Duodenal mucosa (tissue), 2 donors: ENCODE data around the gene PPIH.
"Not testable (repeated sequence)": the region's sequence is repeated elsewhere in the genome, so short reads cannot be mapped to it uniquely, and the experiment has no call there.

Experiments used
- H3K27ac ChIP-seq: one replicate; pipeline ENCODE4 v1.7.0; 2013; ENCODE audit warnings: low read depth, low read length
- H3K27me3 ChIP-seq, 2 donors: one replicate each; pipeline ENCODE4 v1.7.0; 2013; ENCODE audit warnings: low read length in 2 of 2, control low read depth in 1 of 2; ENCODE audit not compliant: insufficient read depth in 2 of 2, control insufficient read depth in 1 of 2
- H3K36me3 ChIP-seq, 2 donors: one replicate each; pipeline ENCODE4 v1.7.0; 2013; ENCODE audit warnings: low read length in 2 of 2, control low read depth in 1 of 2; ENCODE audit not compliant: insufficient read depth in 2 of 2, control insufficient read depth in 1 of 2
- H3K4me1 ChIP-seq, 2 donors: one replicate each; pipeline ENCODE4 v1.7.0; 2013; ENCODE audit warnings: low read length in 2 of 2, control low read depth in 1 of 2; ENCODE audit not compliant: insufficient read depth in 2 of 2, control insufficient read depth in 1 of 2
- H3K4me3 ChIP-seq, 2 donors: one replicate each; pipeline ENCODE4 v1.7.0; 2013; ENCODE audit warnings: low read length in 2 of 2, low read depth in 1 of 2
- H3K9ac ChIP-seq, 2 donors: one replicate each; pipeline ENCODE4 v1.7.0; 2013; ENCODE audit warnings: low read length in 2 of 2, low read depth in 1 of 2
- H3K9me3 ChIP-seq, 2 donors: one replicate each; pipeline ENCODE4 v1.7.0; 2013; ENCODE audit warnings: low read length in 2 of 2, control low read depth in 1 of 2; ENCODE audit not compliant: control insufficient read depth in 1 of 2

PPIH gene

DNA sequence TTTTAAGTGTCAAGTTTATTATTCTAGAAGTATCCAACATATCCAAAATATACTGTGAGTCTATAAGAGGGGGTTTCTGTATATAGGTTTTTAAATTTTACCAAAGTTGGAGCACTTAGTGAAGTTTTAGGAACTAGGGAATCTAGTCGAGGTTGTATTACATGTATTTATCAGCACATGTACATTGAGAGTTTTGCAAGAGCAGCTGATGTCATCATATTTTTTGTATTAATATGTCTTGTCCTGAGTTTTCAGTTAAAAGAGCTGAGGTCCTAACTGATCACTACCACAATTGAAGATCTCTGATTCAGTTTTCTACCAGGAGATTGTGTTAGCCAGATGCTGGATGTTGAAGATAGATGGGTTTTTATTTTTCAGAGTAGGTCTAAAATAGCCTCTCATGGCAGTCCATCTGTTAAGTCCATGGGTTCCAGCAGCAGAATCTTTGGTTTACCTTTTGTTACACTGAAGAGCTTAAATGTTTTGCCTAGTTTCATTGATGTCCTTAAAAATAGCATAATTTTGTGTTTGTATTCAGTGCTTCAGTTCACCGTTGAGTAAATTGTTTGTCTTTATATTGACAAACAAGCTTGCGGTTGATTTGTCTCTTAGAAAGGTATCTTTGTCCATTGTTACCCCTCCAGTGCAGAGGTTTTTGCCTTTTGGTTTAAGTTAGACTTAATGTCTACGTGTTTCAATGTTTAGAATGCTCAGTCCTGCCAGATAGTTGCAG is 40.0 kb downstream of the PPIH start:
- no peak overlapping the region for H3K4me3 ChIP-seq
- no peaks in the 10 kb centered on the region for H3K9me3 ChIP-seq
- H3K27ac ChIP-seq = no peak overlapping the region
- H3K4me1 ChIP-seq = peaks cover 13 to 18% of the 10 kb centered on the region in 2 donors
- no peaks in the 10 kb centered on the region for H3K27me3 ChIP-seq
- H3K36me3 ChIP-seq = peaks cover 43 to 81% of the 10 kb centered on the region in 2 donors
- H3K9ac ChIP-seq = no peak overlapping the region

DNA sequence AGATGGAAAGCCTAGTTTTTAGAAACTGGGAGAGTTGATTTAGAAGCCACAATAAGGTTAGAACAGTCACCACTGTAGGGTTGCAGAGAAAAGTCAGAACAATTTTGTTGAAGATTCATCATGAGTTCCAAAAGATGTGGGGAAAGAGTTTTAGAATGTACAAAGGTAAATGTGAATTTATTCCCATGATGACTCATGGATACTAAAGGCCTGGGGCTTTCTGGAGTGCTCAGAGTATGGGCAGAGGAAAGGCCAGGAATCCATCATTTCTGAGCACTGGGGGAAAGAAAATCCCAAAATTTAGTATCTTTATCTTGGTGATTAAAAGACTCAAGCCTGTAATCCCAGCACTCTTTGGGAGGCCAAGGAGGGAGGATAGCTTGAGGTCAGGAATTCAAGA is 41.8 kb downstream of the PPIH start:
- H3K9me3 ChIP-seq = no peaks in the 10 kb centered on the region
- no peak overlapping the region for H3K9ac ChIP-seq
- peaks cover 0 to under 1% of the 10 kb centered on the region in 2 donors for H3K4me1 ChIP-seq
- no peak overlapping the region for H3K27ac ChIP-seq
- H3K27me3 ChIP-seq = no peaks in the 10 kb centered on the region
- peaks cover 55 to 97% of the 10 kb centered on the region in 2 donors for H3K36me3 ChIP-seq
- H3K4me3 ChIP-seq = no peak overlapping the region

DNA sequence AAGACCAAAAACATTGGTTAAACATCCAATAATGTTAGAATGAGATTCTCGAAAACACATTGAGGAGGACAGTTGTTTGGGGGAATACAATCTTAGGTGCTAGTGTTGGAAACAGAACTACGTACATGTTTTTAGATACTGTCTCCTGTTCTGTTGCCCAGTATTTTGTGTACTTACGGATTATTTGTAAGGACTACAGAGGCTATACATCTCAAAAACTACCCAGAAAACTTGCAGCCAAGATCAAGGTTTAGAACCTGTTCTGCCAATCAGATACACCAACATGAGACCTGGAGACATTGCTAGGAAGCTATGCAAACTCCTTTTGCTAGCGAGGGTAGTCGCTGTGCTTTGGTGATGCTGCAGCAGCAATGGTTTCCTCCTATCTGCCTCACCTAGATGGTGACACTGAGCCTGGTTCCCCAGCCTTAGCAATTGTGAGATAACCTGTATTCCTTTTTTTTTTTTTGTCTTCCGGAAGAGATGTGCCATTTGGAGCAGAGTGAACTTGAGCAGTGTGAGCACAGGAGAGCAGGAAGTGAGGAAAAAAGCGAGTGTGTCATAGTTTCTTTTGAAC is 45.8 kb downstream of the PPIH start:
- Histone ChIP-seq H3K4me3 (no peak overlapping the region), H3K9me3 (no peaks in the 10 kb centered on the region), H3K36me3 (peaks cover 32 to 76% of the 10 kb centered on the region in 2 donors), H3K4me1 (no peaks in the 10 kb centered on the region), H3K27me3 (no peaks in the 10 kb centered on the region), H3K9ac (no peak overlapping the region), H3K27ac (no peak overlapping the region)

DNA sequence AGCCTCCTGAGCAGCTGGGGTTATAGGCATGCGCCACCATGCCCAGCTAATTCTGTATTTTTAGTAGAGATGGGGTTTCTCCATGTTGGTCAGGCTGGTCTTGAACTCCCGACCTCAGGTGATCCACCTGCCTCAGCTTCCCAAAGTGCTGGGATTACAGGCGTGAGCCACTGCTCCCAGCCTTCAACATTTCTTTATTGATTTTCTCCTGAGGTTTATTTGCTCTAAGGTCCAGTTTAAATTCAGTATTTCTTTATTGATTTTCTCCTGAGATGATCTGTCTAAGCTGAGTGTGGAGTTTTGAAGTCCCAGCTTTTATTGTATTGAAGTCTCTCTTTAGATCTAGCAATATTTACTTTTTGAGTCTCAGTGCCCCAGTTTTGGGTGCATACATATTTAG is 54.6 kb downstream of the PPIH start:
- not testable (repeated sequence) for H3K27ac ChIP-seq, H3K9me3 ChIP-seq, H3K9ac ChIP-seq, H3K4me3 ChIP-seq, H3K27me3 ChIP-seq, H3K4me1 ChIP-seq
- peaks cover 4 to 27% of the 10 kb centered on the region in 2 donors for H3K36me3 ChIP-seq

DNA sequence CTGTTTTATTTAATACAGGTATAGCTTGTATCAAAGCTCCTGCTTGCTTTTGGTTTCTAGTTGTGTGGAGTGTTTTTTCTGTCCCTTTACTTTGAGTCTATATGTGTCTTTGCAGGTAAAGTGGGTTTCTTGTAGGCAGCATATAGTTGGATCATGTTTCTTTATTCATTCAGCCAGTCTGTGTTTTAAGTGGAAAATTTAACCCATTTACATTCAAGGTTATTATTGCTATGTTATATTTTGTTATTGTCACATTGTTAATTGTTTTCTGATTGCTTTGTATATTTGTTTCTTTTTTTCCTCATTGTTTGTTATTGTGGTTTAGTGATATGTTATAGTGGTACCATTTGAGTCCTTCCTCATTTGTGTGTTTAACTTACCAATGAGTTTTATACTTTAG is 55.1 kb downstream of the PPIH start:
- Histone ChIP-seq H3K36me3 (peaks cover 4 to 29% of the 10 kb centered on the region in 2 donors), H3K4me3 (no peak overlapping the region), H3K4me1 (no peaks in the 10 kb centered on the region), H3K9ac (no peak overlapping the region), H3K9me3 (peaks cover 0 to 5% of the 10 kb centered on the region in 2 donors), H3K27ac (no peak overlapping the region), H3K27me3 (no peaks in the 10 kb centered on the region)

DNA sequence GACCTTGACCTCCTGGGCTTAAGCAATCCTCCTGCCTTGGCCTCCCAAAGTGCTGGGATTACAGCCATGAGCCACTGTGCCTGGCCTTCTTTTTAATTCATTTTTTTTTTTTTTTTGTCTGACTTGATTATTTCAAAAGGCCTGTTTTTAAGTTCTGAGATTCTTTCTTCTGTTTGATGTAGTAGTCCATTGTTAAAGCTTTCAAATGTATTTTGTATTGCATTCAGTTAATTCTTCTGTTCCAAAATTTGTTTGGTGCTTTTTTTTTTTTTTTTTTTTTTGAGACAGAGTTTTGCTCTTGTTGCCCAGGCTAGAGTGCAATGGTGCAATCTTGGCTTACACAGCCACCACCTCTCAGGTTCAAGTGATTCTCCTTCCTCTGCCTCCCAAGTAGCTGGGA is 56.2 kb downstream of the PPIH start:
- H3K4me3 ChIP-seq, H3K27me3 ChIP-seq, H3K9ac ChIP-seq, H3K9me3 ChIP-seq, H3K4me1 ChIP-seq, H3K27ac ChIP-seq: not testable (repeated sequence)
- peaks cover 4 to 29% of the 10 kb centered on the region in 2 donors for H3K36me3 ChIP-seq

DNA sequence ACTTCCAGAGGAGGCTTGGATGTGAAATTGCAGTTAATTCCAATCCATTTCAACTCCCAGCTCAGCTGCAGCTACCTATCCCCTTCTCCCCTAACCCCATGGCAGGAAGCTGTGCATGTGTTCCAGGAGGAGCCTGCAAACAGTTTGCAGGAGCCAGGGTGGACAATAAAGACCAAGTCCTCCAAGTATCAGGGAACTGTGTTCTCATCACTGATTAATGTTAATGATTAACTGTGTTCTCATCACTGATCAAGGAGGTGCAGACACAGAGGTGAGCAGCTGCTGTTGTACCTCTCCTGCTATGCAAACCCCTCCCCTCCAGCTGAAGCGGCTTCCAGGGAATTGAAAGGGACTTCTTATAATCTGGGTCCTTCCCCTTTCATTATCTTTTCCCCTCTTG is 62.6 kb downstream of the PPIH start:
- Histone ChIP-seq H3K27me3 (no peaks in the 10 kb centered on the region), H3K4me1 (peaks cover 4 to 6% of the 10 kb centered on the region in 2 donors), H3K4me3 (no peak overlapping the region), H3K27ac (no peak overlapping the region), H3K36me3 (peaks cover 0 to 16% of the 10 kb centered on the region in 2 donors), H3K9ac (no peak overlapping the region), H3K9me3 (no peaks in the 10 kb centered on the region)

DNA sequence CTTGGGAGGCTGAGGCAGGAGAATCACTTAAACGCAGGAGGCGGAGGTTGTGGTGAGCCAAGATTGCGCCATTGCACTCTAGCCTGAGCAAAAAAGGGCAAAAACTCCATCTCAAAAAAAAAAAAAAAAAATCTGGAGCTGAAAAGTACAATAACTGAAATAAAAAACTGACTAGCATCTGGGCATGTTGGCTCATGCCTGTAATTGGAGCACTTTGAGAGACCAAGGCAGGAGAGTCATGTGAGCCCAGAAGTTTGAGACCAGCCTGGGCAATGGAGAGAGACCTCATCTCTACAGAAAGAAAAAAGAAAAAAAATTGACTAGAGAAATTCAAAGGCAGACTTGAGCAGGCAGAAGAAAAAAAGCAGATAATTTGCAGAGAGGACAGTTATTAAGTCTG is 63.7 kb downstream of the PPIH start:
- no peak overlapping the region for H3K9ac ChIP-seq
- no peaks in the 10 kb centered on the region for H3K27me3 ChIP-seq
- H3K4me3 ChIP-seq = no peak overlapping the region
- peaks cover 4 to 6% of the 10 kb centered on the region in 2 donors for H3K4me1 ChIP-seq
- peaks cover 0 to 11% of the 10 kb centered on the region in 2 donors for H3K36me3 ChIP-seq
- no peak overlapping the region for H3K27ac ChIP-seq
- H3K9me3 ChIP-seq = no peaks in the 10 kb centered on the region

DNA sequence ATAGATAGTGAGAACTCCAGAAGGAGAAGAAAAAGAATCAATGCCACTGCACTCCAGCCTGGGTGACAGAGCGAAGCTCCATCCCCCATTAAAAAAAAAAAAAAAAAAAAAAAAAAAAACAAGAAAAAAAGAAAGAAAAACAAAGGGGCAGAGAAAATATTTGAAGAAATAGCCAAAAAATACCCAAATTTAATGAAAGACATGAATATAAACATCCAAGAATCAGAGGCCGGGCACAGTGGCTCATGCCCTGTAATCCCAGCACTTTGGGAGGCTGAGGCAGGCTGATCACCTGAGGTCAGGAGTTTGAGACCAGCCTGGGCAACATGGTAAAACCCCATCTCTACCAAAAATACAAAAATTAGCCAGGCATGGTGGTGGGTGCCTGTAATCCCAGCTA is 64.2 kb downstream of the PPIH start:
- not testable (repeated sequence) for H3K4me1 ChIP-seq, H3K27ac ChIP-seq, H3K9ac ChIP-seq, H3K9me3 ChIP-seq, H3K27me3 ChIP-seq, H3K4me3 ChIP-seq, H3K36me3 ChIP-seq

DNA sequence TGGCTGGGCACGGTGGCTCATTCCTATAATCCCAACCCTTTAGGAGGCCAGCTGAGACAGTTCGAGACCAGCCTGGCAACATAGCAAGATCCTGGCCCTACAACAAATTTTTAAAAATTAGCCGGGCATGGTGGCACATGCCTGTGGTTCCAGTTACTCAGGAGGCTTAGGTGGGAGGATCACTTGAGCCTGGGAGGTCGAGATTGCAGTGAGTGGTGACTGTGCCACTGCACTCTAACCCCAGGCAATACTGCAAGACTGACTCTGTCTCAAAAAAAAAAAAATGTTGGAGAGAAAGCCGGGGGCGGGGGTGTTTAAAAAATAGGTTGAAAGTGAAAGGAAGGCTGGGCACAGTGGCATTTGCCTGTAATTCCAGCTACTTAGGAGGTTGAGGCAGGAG is 65.3 kb downstream of the PPIH start:
- Histone ChIP-seq H3K27ac (no peak overlapping the region), H3K4me1 (peaks cover 6 to 7% of the 10 kb centered on the region in 2 donors), H3K4me3 (no peak overlapping the region), H3K36me3 (no peaks in the 10 kb centered on the region), H3K27me3 (no peaks in the 10 kb centered on the region), H3K9ac (no peak overlapping the region), H3K9me3 (no peaks in the 10 kb centered on the region)
